ENCODE data around the gene SLC16A6. TPM values are rescaled to one million over a fixed set of nuclear protein-coding genes. Genes with fewer than 3 reads are reported as not detected.
"Not testable (repeated sequence)": the region's sequence is repeated elsewhere in the genome, so short reads cannot be mapped to it uniquely, and the experiment has no call there.

Gene SLC16A6
- total RNA-seq, 1 experiment from 2014 or later = not detected

DNA sequence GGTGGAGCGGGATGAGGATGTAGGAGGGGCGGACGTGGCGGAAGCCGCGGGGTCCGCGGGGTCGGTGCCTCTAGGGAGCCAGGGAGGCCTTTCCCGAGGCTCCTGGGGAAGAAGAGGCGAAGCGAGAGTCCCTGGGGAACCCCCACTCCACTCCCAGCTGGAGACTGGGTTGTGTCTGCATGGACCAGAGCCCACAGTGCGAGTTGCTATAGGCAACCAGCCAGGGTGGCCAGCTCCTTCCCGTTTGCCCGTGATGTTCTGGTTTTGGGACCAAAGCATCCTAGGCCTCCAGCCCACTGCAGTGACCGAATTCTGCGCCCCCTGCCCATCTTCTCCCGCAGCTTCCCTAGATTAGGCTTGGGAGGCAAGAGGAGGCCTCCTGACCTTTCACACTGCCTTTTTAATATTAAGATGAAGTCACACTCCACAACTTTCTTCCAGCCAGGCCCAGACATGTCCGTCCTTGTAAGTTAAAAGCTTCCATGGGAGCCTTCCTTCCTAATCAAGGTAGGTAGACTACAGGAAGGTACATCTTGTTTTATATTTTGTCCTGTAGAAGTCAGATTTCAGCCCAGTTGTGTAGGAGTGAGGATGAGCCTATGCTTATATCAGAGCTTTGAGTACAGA lies 42.6 kb downstream of the SLC16A6 start:
- DNase-seq (ENCODE audit: low spot score) = no peak

DNA sequence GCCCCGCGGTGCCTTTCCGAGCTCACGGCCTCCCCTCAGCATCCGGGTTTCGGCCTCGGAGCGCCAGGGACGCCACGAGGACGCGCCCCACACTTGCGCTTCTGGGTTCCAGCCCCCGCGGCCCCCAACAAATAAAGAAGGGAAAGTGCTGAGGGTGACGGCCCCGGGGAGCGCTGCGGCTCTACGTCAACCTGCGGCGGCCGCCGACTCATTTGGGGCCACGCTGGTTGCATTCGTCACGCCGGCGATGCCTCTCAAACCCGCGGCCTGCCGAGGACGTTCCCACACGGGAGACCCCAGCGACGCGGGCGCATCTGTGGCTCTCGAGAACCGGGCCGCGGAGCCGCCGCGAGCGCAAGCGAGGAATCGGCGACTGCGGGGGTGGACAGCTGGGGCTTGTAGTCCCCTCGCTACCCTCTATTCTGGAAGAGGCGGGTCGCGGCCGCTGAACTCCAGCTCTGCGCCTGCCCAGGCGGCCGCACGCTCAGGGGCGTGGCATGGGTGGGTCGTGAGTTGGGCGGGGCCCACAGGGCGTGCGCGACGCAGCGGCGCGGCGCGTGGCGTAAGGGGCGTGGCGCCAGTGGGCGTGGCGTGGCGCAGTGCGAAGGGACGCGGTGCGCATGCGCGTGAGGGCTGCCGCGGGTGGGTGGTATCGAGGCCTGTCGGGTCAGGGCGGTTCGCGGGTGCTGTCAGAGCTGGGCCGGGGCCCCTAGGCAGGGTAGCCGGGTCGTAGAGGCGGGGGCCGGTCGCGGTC lies 43.3 kb downstream of the SLC16A6 start, which contains the start of gene AMZ2:
AMZ2 (plus strand) TSS at position 599 of the 754 bp plus-strand sequence. CDS start 2,145 bp downstream, outside the sequence.
- peak; percentile 89 for DNase-seq (ENCODE audit: low spot score)

DNA sequence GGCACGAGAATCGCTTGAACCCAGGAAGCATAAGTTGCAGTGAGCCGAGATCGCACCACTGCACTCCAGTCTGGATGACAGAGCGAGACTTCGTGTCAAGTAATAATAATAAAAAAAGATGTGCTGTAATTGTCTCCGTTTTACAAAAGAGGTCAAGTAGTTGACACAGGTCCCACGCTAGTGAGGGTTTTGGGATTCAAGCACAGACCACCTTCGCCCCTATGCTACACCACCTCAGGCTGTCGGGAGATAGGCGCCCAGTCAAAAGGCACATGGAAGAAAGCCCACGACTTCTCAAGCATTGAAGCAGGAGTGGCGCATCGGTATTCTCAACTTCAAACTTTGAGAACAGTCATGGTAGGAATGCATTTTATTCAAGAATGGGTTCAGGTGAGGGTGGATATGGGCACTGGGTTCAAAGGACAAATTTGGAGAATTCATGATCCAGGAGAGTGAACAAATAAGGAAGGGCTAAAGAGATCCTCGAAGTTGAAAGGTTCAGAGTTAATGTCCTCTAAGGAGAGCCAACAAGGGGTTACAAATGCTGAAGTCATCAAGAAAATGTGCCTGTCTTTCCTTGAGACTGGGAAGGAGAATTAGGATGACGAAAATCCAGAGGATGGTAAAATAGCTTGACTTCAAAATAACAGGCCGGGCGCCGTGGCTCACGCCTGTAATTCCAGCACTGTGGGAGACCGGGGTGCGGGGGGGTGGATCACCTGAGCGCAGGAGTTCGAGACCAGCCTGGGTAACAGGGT lies 44.5 kb downstream of the SLC16A6 start:
- DNase-seq (ENCODE audit: low spot score) = no peak

DNA sequence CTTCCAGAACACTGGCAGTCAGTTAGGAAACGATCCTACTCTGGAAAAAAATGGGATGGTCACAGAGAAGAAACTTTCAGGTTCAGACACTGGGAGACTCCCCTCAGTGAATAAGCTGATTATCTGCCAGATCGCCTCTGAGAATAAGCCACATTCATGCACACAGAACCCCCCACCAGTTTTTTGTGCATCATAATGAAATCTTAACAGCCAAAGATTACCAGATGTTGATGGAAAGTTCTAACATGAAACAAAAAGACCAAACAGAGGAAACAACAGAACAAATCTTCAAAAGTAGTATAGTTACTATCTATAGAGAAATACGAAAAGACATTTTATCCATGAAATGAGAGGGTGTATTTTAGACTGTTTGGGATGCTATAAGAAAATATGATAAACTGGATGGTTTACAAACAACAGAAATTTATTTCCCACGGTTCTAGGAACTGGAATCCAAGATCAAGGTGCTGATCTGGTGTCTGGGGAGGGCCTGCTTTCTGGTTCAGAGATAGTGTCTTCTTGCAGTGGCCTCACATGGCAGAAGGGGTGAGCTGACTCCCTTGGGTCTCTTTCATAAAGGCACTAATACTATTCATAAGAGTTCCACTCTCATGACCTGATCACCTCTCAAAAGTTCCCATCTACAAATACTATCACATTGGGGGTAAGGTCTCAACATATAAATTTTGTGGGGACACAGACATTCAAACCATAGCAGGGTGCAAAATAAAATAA lies 51.1 kb downstream of the SLC16A6 start:
- no peak for DNase-seq (ENCODE audit: low spot score)

DNA sequence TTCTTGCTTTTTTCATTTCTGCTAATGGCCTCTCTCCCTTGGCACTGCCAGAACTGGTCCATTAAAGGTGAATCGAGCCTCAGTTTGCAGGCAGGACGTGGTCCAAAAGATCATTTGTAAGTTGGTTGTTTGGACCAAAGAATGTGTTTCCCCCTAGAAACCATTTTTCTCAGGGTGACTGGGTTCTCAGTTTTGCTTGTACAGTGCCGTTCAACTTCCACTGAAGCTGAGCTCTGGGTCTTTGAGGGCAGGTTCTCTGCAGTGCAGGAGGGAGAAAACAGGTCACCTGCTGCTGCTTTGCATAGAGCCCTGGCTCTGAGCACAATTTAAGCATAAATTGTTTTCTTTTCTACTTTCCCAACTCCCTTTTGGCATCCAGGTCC lies 52.1 kb downstream of the SLC16A6 start:
- no peak for DNase-seq (ENCODE audit: low spot score)

DNA sequence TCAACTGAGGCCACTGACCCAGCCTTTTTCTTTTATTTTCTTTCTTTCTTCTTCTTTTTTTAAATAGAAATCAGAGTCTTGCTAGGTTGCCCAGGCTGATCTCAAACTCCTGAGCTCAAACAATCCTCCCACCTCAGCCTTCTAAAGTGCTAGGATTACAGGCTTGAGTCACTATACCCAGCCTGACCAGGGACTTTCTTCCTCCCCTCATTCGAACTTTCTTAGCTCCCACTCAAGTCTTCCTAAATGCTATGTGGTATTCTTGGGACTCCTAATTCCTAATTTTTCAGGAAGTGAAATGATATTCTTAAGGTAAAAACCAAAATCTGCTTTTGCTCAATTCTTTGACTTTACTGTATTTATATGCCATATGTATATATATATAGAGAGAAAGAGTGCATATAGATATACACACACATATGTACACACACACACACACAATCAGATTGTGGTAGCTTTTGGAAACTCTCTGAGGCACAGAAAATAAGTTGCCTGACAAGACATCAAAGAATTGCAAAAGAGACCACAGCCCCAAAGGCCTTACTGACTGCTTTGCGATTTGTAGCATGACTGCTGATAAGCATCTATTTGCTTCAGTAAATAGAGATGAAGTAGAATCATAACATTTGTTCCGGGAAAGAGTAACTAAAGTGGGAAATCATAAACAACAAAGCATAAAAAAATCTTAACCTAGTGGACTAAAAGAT lies 52.6 kb downstream of the SLC16A6 start:
- DNase-seq (ENCODE audit: low spot score) = no peak

DNA sequence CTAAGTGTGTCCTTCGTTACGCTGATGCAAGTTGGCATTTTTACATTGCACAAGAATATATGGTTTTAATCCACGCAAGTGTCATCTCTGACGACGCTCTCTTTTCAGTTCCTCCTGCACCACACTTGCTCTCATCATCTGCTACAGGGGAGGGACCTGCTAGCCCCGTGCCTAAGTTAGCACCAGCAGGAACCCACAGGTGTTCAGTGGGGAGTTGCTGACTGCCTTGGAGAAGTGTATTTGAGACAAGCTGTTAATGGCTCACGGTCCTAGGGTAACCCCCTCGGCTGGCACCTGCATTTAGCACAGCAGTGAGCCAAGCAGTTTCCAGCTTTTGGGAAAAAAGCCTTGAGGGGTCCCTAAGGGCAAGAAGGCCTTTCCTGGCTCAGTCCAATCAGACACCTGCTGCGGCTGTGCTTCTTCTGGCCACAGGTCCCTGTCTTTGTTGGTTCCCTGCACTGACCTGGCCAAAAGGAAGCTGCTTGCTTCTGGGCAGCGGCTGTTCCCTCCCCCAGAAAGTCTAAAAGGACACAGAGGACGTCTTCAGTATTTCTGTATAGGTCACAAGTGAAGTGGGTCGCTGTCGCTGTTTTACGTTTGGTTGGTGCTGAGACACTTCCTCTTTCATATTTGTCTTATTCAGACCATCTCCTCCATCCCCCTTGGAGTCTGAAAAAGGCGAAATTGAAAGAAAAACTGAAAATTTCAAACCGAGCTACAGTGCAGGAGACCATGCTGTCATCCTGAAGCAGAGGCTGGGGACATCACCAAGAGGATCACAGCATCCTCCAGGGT lies 53.4 kb downstream of the SLC16A6 start:
- not testable (repeated sequence) for DNase-seq (ENCODE audit: low spot score)

DNA sequence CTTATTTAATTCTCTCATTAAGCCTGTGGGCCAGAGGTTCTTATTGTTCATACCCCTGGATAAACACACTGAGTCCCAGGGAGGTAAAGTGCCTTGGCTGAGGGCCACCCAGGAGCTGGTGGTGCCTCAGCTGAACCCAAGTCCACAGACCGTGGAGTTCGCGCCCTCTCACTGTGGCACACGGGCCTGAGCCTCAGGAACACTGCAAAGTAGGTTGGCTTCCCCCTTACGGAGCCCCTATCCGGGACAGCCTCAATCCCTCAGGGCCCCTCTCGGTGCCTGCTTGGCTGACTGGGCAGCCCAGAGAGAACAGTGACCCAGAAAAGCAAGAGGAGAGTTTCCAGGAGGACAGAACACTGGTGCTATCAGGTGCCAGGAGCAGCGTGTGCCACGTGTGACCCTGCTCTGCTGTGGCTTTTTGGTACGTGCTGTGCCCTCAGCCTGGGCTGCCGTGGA lies 55.6 kb downstream of the SLC16A6 start:
- not testable (repeated sequence) for DNase-seq (ENCODE audit: low spot score)

DNA sequence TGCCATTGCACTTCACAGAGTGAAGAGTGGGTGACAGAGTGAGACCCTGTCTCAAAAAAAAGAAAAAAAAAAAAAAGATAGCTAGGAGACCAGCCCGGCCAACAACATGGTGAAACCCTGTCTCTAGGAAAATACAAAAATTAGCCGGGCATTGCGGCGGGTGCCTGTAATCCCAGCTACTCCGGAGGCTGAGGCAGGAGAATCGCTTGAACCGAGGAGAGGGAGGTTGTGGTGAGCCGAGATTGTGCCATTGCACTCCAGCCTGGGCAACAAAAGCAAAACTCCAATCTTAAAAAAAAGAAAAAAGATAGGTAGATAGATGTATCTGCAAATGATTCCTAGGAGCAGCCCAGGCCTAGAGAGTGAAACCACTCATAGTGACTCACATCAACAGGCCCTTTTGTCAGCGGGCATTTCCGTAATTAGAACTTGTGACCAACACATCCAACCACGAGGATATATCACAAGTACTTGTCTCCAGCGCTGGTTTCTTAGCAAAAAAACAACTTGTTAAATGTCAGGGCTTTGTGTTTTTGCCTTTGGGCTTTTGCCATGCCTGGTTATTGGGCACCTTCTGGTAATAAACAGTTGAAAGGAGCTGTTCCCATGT lies 56.1 kb downstream of the SLC16A6 start:
- DNase-seq (ENCODE audit: low spot score) = not testable (repeated sequence)

DNA sequence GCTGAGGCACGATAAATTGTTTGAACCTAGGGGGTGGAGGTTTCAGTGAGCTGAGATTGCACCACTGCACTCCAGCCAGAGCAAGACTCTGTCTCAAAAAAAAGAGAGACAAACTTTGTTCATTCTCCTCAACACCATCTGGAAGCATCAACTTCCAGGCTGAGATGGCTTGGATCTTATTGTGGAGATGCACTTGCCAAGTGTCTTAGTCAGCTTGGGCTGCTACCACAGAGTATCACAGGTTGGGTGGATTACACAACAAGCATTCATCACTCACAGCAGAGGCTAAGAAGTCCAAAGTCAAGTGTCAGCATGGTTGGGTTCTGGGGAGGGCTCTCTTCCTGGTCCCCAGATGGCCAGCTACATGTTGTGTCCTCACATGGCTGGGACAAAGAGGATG lies 58.2 kb downstream of the SLC16A6 start:
- DNase-seq (ENCODE audit: low spot score) = not testable (repeated sequence)

DNA sequence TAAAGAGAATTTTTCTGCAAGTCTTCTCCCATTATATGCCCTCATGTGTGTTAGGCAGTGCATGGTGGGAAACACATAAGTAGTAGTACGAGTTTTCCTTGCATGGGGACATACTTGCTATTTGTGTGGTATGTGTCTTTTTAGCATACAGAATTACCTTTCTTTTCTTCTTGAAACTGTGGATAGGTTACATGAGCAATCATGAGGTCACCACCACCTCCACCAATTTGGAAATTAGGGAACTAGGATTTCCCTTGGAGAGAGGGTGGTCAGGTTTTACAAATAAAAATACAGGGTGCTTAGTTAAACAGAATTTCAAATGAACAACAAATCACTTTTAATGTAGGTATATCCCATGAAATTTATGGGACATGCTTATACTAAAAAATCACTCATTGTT lies 59.4 kb downstream of the SLC16A6 start:
- DNase-seq (ENCODE audit: low spot score) = no peak

DNA sequence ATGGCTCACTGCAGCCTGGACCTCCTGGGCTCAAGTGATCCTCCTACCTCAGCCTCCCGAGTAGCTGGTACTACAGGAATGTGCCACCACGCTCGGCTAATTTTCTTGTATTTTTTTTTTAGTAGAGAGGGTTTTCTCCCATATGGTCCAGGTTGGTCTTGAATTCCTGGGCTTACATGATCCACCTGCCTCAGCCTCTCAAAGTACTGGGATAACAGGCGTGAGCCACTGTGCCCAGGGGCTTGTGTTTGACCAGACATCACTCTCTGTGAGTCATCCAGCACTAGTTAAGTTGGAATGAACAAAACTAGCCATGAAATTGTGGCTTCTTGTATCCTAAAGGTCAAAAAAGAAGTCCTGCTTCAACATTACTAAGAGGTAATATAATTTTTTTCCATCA lies 59.8 kb downstream of the SLC16A6 start:
- DNase-seq (ENCODE audit: low spot score) = not testable (repeated sequence)

DNA sequence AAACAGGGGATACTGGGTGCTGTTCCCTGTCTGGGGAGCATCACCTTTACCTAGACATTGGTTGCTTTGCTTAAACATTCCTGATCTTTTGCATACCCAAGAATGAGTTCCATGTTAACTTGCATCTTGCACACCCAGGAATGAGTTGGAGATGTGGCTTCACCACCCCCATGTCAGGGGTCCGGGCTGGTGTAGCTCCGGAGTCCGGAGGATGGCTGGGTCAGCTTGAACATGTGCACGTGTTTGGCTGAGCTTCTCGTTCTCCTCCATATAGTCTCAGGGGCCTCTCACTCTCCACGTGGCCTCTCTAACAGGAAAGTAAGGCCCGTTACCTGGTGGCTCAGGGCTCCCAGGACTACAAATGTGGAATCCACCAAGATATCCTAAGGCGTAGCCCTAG lies 61.3 kb downstream of the SLC16A6 start:
- DNase-seq (ENCODE audit: low spot score) = no peak

DNA sequence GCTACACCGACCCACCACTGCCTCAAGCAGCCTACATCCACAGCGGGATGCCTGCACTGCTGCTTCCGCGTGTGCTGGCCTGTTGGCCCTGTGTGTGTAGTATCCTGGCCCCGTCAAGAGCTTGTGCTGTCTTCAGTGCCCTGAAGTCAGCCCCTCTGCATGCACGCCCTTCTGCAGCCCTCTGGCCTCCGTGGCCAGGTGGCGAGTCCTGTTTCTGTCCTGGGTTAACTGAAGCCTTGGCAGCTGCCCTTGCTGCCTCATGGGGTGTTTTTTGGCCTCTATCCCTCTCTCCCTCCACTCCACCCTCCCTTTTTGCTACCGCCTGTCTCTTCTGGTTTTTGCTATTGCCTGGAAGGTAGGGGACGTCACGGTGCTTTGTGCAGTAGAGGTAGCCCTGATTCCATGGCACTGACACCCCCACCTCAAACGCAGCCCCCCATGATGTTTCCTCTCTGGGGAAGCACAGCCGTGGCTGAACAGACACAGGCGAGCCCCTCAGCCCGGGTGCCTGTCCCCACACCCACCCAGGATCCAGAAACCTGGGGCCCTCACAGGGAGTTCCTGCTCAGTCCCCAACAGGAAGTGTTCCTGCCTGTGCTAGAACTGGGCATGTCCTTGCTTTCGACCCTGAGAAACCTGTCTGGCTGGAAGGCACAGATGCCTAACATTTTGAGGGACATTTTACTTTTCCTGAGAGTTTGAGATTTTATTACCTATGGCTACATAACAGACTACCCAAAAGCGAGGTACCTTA lies 61.9 kb downstream of the SLC16A6 start:
- no peak for DNase-seq (ENCODE audit: low spot score)

DNA sequence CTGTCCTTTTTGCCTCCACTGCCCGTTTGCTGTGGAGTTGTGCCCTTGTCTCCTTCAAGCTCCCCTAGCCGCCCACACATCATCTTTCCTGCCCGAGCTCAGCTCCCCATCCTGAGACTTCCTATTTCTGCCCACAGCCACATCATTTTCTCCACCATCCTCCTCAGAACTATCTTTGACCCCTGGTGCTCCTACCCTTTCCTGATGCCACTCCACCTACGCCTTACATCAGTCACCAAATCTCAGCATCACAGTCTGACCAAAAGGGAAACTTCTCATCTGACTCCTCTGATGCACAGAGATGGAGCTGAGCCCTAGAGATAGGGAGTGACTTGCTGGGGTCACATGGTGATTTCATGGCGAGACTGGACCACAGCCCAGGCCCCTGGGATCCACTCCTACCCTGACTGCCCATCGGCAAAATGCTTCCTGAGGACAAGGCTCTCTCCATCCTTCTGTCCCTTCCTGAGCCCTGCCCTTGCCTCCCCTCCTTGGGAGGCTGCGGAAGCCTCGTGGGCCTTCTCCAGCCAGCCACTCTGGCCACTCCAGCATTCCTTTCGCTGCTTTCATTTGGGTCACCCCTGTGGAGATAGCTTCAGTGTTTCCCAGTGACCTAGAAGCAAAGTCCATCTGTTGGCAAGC lies 62.8 kb downstream of the SLC16A6 start:
- DNase-seq (ENCODE audit: low spot score) = not testable (repeated sequence)

DNA sequence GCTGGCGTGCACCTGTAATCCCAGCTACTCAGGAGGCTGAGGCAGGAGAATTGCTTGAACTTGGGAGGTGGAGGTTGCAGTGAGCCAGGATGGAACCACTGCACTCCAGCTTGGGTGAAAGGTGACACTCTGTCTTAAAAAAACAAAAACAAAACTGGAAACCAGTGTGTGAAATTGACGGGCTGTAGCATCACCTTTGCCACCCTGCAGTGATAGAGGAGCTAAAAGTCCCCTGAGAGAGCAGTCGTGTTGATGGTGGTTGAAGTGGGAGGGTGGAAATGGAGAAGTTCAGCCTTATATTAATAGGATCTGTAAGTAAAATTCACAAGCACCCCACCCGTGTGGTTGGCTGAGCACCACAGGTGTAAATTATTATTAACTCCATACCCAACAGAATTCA lies 65.9 kb downstream of the SLC16A6 start:
- not testable (repeated sequence) for DNase-seq (ENCODE audit: low spot score)

DNA sequence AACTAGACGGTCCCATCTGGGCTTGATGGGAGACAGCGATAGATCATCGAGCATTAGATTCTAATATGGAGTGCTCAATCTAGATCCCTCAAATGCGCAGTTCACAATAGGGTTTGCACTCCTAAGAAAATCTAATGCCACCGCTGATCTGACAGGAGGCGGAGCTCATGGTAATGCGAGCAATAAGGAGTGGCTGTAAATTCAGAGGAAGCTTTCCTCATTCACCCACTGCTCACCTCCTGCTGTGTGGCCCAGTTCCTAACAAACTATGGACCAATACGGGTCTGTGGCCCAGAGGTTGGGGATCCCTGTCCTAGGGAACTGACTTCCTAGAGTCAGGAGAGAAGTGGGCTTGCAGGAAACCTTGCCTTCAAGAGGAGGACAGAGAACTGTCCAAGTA lies 68.3 kb downstream of the SLC16A6 start:
- DNase-seq (ENCODE audit: low spot score) = no peak

DNA sequence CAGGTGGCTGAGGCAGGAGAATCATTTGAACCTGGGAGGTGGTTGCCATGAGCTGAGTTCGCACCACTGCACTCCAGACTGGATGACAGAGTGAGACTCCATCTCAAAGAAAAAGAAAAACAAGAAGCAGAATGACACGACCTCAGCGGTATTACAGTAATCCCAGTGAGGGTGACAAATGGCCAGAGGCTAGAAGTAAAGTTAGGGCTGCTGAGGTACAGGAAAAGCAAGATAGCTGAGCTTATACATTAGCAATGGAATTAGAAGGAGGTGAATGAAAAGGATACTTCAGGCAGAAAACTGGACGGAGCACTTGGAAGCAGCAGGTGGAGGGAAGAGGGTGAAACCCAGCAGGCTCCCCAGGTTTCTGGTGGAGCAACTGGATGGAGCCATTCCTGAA lies 69.1 kb downstream of the SLC16A6 start:
- DNase-seq (ENCODE audit: low spot score) = no peak

Measured in HT-29 (cell line).